K562 (cell line): ENCODE measurements around the gene ID2. TPM values are rescaled to one million over a fixed set of nuclear protein-coding genes. Genes with fewer than 3 reads are reported as not detected.

ENCODE experiments used
- CBX2 ChIP-seq: fragments of 200-600 bp; sonication (generic); IDR thresholded peaks from one replicate; pipeline ENCODE4 v1.6.1; 2012; ENCODE audit warnings: mild to moderate bottlenecking, low read length, inconsistent platforms; ENCODE audit not compliant: insufficient read depth, poor library complexity, severe bottlenecking
- CCAR2 ChIP-seq: fragments of 200-400 bp; formaldehyde crosslinking; IDR thresholded peaks from 2 replicates; pipeline ENCODE4 v1.6.1; 2017; ENCODE audit warnings: mild to moderate bottlenecking, low read depth, low read length
- CHD1 ChIP-seq: fragments of 200-600 bp; sonication (generic); IDR thresholded peaks from one replicate; pipeline ENCODE4 v1.6.1; 2012; ENCODE audit warnings: mild to moderate bottlenecking, moderate library complexity, low read length, inconsistent platforms
- FOXP1 ChIP-seq: sonication (generic); formaldehyde crosslinking; IDR thresholded peaks from 2 replicates; pipeline ENCODE4 v1.8.0; 2022; ENCODE audit warnings: mild to moderate bottlenecking, missing genetic modification reagents
- FUS ChIP-seq: fragments of 200-400 bp; formaldehyde crosslinking; optimal IDR thresholded peaks from 2 replicates; pipeline ENCODE3; 2017; ENCODE audit warnings: low read depth, low read length
- HDAC3 ChIP-seq: fragments of 450-650 bp; IDR thresholded peaks from 2 replicates; pipeline ENCODE4 v1.6.1; 2018; ENCODE audit warnings: borderline replicate concordance, mild to moderate bottlenecking, moderate library complexity; ENCODE audit not compliant: partially characterized antibody
- HINFP ChIP-seq: fragments of 450-650 bp; conservative IDR thresholded peaks from 2 replicates; pipeline ENCODE4 v1.6.1; 2016; ENCODE audit warnings: missing genetic modification characterization, low read depth, mild to moderate bottlenecking, control low read depth, missing compliant biosample characterization
- MCM7 ChIP-seq, 2 experiments: fragments of 450-650 bp; IDR thresholded peaks; 2 replicates each; pipeline ENCODE4 v1.6.1; 2016 to 2018
- MTA1 ChIP-seq: fragments of 450-650 bp; IDR thresholded peaks from 2 replicates; pipeline ENCODE4 v1.6.1; 2017; ENCODE audit warnings: borderline replicate concordance
- NR0B1 ChIP-seq: fragments of 450-650 bp; IDR thresholded peaks from one replicate; pipeline ENCODE4 v1.6.1; 2018; ENCODE audit warnings: mild to moderate bottlenecking, moderate library complexity; ENCODE audit not compliant: partially characterized antibody
- PTBP1 ChIP-seq: fragments of 200-400 bp; formaldehyde crosslinking; IDR thresholded peaks from 2 replicates; pipeline ENCODE4 v1.6.1; 2017; ENCODE audit warnings: low read depth, low read length
- RBM17 ChIP-seq: fragments of 200-400 bp; formaldehyde crosslinking; IDR thresholded peaks from 2 replicates; pipeline ENCODE4 v1.6.1; 2017; ENCODE audit warnings: low read depth, mild to moderate bottlenecking, low read length, borderline replicate concordance
- SRF ChIP-seq, 2 experiments: fragments of 250-450, 450-650 bp in 1 of 2; sonication (Bioruptor Pico) in 1 of 2; sonication (generic) in 1 of 2; formaldehyde crosslinking; IDR thresholded peaks; 2 replicates each; pipeline versions ENCODE4 v1.5.0 to v1.5.1; 2020 to 2022; ENCODE audit warnings: mild to moderate bottlenecking in 1 of 2, missing genetic modification reagents in 1 of 2
- TAL1 ChIP-seq: fragments of 450-650 bp; IDR thresholded peaks from 2 replicates; pipeline ENCODE4 v1.6.1; 2016; ENCODE audit warnings: mild to moderate bottlenecking
- ZEB2 ChIP-seq: fragments of 450-650 bp; IDR thresholded peaks from 2 replicates; pipeline ENCODE4 v1.6.1; 2016
- ZNF23 ChIP-seq: fragments of 250-450 bp; sonication (Bioruptor Pico); IDR thresholded peaks from 2 replicates; pipeline ENCODE4 v1.4.0; 2020; ENCODE audit warnings: mild to moderate bottlenecking
- ZNF41 ChIP-seq: fragments of 250-450 bp; sonication (Bioruptor Pico); conservative IDR thresholded peaks from 2 replicates; pipeline ENCODE4 v1.4.0; 2020; ENCODE audit warnings: mild to moderate bottlenecking
- ZNF589 ChIP-seq: fragments of 200-800 bp; sonication (Bioruptor generic); IDR thresholded peaks from 2 replicates; pipeline ENCODE4 v1.6.1; 2016; ENCODE audit warnings: low read depth, missing genetic modification characterization, missing compliant biosample characterization
- ZNF766 ChIP-seq: fragments of 200-800 bp; sonication (Bioruptor generic); conservative IDR thresholded peaks from 2 replicates; pipeline ENCODE4 v1.6.1; 2016; ENCODE audit warnings: missing genetic modification characterization, missing compliant biosample characterization
- polyA plus RNA-seq, 8 experiments: library from polyadenylated mRNA; depleted of rRNA in 4 of 8; stranded (reverse) in 5 of 8; unstranded in 3 of 8; fragments of >200 nt; fragmentation: Nextera tagmentation in 2 of 8; fragmentation: Illumina TruSeq in 1 of 8; extraction: Ambion mirVana in 2 of 8; extraction: Trizol in 1 of 8; gene quantifications; 2 replicates each; pipeline versions ENCODE4 v1.2.1 to v1.2.3, GENCODE V29; 2011 to 2014; ENCODE audit warnings: inconsistent platforms in 1 of 8, missing spikeins in 1 of 8
- total RNA-seq, 7 experiments: library from RNA; depleted of rRNA in 6 of 7; stranded (reverse); fragments of >200 nt in 6 of 7; fragmentation: Illumina TruSeq in 2 of 7; extraction: Trizol in 2 of 7; gene quantifications; 2 replicates each; pipeline versions ENCODE4 v1.2.1 to v1.2.3, GENCODE V29; 2011 to 2021; ENCODE audit warnings: low replicate concordance in 1 of 7
- TF ChIP-seq, protein P1 (sequence below): sonication (generic); formaldehyde crosslinking; IDR thresholded peaks from 2 replicates; pipeline ENCODE4 v1.8.1; 2023; ENCODE audit warnings: mild to moderate bottlenecking, missing genetic modification reagents
- TF ChIP-seq, protein P2 (sequence below), 3 experiments: fragments of 200-800 bp in 1 of 3; sonication (Bioruptor generic) in 1 of 3; sonication (generic) in 1 of 3; formaldehyde crosslinking in 1 of 3; IDR thresholded peaks; 2 replicates each; pipeline versions ENCODE4 v1.6.1 to v1.8.0; 2016 to 2022; ENCODE audit warnings: mild to moderate bottlenecking in 2 of 3, missing compliant biosample characterization in 2 of 3, missing genetic modification characterization in 2 of 3, missing genetic modification reagents in 1 of 3
- TF ChIP-seq, protein P3 (sequence below): sonication (generic); formaldehyde crosslinking; IDR thresholded peaks from 2 replicates; pipeline ENCODE4 v1.9.0; 2022; ENCODE audit warnings: mild to moderate bottlenecking, missing genetic modification reagents

Gene ID2
- total and polyA plus RNA-seq, 9 of the 15 experiments (the other 6 are each of a cell fraction or from before 2014, with no cell fraction given): 8.0 to 35.7 (median 16.6) TPM

GRCh38 chr2:8684878-8685696 lies 3.2 kb downstream of the ID2 start (continued):
- TF ChIP-seq, protein P1, sequence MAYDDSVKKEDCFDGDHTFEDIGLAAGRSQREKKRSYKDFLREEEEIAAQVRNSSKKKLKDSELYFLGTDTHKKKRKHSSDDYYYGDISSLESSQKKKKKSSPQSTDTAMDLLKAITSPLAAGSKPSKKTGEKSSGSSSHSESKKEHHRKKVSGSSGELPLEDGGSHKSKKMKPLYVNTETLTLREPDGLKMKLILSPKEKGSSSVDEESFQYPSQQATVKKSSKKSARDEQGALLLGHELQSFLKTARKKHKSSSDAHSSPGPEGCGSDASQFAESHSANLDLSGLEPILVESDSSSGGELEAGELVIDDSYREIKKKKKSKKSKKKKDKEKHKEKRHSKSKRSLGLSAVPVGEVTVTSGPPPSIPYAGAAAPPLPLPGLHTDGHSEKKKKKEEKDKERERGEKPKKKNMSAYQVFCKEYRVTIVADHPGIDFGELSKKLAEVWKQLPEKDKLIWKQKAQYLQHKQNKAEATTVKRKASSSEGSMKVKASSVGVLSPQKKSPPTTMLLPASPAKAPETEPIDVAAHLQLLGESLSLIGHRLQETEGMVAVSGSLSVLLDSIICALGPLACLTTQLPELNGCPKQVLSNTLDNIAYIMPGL (CRISPR knock-in tag): no peak; the same call in 1 of the 2 replicates
- TF ChIP-seq CHD1 (peak; percentile 92), SRF (CRISPR knock-in tag; IDR thresholded peaks at IDR 0.05) (peak in 1 of 2 experiments; percentile 81; a peak in 1 of 4 replicates), MCM7 (IDR thresholded peaks at IDR 0.05) (no peak), RBM17 (no peak), FUS (peak; percentile 13), ZNF23 (CRISPR knock-in tag) (no peak), ZNF766 (CRISPR knock-in tag) (no peak), ZEB2 (peak; percentile 41; the same call in 1 of the 2 replicates), NR0B1 (no peak), TAL1 (no peak), MTA1 (no peak), CBX2 (no peak), HINFP (tag) (no peak), CCAR2 (no peak), ZNF41 (CRISPR knock-in tag) (no peak), FOXP1 (CRISPR knock-in tag) (peak; percentile 71; the same call in 1 of the 2 replicates), ZNF589 (CRISPR knock-in tag) (no peak), HDAC3 (no peak), PTBP1 (no peak)
- TF ChIP-seq, protein P2, sequence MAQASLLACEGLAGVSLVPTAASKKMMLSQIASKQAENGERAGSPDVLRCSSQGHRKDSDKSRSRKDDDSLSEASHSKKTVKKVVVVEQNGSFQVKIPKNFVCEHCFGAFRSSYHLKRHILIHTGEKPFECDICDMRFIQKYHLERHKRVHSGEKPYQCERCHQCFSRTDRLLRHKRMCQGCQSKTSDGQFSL (CRISPR knock-in tag; IDR thresholded peaks at IDR 0.05): no peak
- TF ChIP-seq, protein P2 (tag; IDR thresholded peaks at IDR 0.05): no peak
- TF ChIP-seq, protein P3, sequence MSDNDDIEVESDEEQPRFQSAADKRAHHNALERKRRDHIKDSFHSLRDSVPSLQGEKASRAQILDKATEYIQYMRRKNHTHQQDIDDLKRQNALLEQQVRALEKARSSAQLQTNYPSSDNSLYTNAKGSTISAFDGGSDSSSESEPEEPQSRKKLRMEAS (CRISPR knock-in tag): peak; percentile 92
